Central memory CD8-positive, alpha-beta T cell (primary cell): ENCODE results near the gene CADM2.
"Not testable (repeated sequence)": the region's sequence is repeated elsewhere in the genome, so short reads cannot be mapped to it uniquely, and the experiment has no call there.

ENCODE experiments used
- ATAC-seq: fragments of 150-1000 bp; cut with Tn5 transposase; replicated peaks from 2 replicates; pipeline ENCODE4 v1.10.0; 2022; ENCODE audit warnings: mild to moderate bottlenecking, moderate FRiP score, moderate number of reproducible peaks; ENCODE audit not compliant: poor library complexity, severe bottlenecking; ENCODE audit errors: extremely low read depth
- DNase-seq, 2 donors: peaks; one replicate each; pipeline ENCODE4 v3.0.0; 2021; ENCODE audit warnings: low spot score in 2 of 2
- H3K27ac Mint-ChIP-seq: one replicate; pipeline ENCODE4 v1.8.0; 2022; ENCODE audit warnings: low read depth, mild to moderate bottlenecking, moderate library complexity, mixed read lengths
- H3K27me3 Mint-ChIP-seq: one replicate; pipeline ENCODE4 v1.8.0; 2022; ENCODE audit warnings: mixed read lengths
- H3K36me3 Mint-ChIP-seq: one replicate; pipeline ENCODE4 v1.8.0; 2022; ENCODE audit warnings: mild to moderate bottlenecking, moderate library complexity, mixed read lengths; ENCODE audit not compliant: insufficient read depth
- H3K4me1 Mint-ChIP-seq: one replicate; pipeline ENCODE4 v1.8.0; 2022; ENCODE audit warnings: mixed read lengths
- H3K4me3 Mint-ChIP-seq: one replicate; pipeline ENCODE4 v1.8.0; 2022; ENCODE audit warnings: mild to moderate bottlenecking, moderate library complexity, mixed read lengths
- H3K9me3 Mint-ChIP-seq: one replicate; pipeline ENCODE4 v1.8.0; 2022; ENCODE audit warnings: mixed read lengths

CADM2 gene

GRCh38 chr3:85132864-85133263, 174.1 kb downstream of the CADM2 start:
- not testable (repeated sequence) for ATAC-seq, H3K4me3 Mint-ChIP-seq, H3K27ac Mint-ChIP-seq, H3K4me1 Mint-ChIP-seq, H3K27me3 Mint-ChIP-seq, H3K9me3 Mint-ChIP-seq, H3K36me3 Mint-ChIP-seq, DNase-seq

- not testable (repeated sequence) for H3K36me3 Mint-ChIP-seq, ATAC-seq, H3K27me3 Mint-ChIP-seq, H3K9me3 Mint-ChIP-seq, DNase-seq, H3K4me1 Mint-ChIP-seq, H3K4me3 Mint-ChIP-seq, H3K27ac Mint-ChIP-seq
Measured at GRCh38 chr3:85133691-85134420, 175.1 kb downstream of the CADM2 start.

GRCh38 chr3:85142626-85143025, 183.8 kb downstream of the CADM2 start:
- no peak for ATAC-seq
- H3K9me3 Mint-ChIP-seq: peaks cover 12% of the 10 kb centered on the region
- H3K4me3 Mint-ChIP-seq: no peak overlapping the region
- DNase-seq: no peak
- no peaks in the 10 kb centered on the region for H3K36me3 Mint-ChIP-seq
- no peak overlapping the region for H3K27ac Mint-ChIP-seq
- no peaks in the 10 kb centered on the region for H3K27me3 Mint-ChIP-seq
- H3K4me1 Mint-ChIP-seq: no peaks in the 10 kb centered on the region

GRCh38 chr3:85148036-85148435, 189.2 kb downstream of the CADM2 start:
- no peak for DNase-seq
- no peaks in the 10 kb centered on the region for H3K4me1 Mint-ChIP-seq
- ATAC-seq: no peak

GRCh38 chr3:85151555-85151954, 192.8 kb downstream of the CADM2 start:
- no peak for ATAC-seq

More at GRCh38 chr3:85148036-85148435, 189.2 kb downstream of the CADM2 start:
- H3K9me3 Mint-ChIP-seq: peaks cover 19% of the 10 kb centered on the region
- no peak overlapping the region for H3K27ac Mint-ChIP-seq
- H3K27me3 Mint-ChIP-seq: no peaks in the 10 kb centered on the region
- no peak overlapping the region for H3K4me3 Mint-ChIP-seq
- no peaks in the 10 kb centered on the region for H3K36me3 Mint-ChIP-seq

GRCh38 chr3:85153279-85153678, 194.5 kb downstream of the CADM2 start:
- H3K4me1 Mint-ChIP-seq, H3K27me3 Mint-ChIP-seq, H3K27ac Mint-ChIP-seq, ATAC-seq, H3K4me3 Mint-ChIP-seq, H3K36me3 Mint-ChIP-seq, DNase-seq: not testable (repeated sequence)
- peaks cover 12% of the 10 kb centered on the region for H3K9me3 Mint-ChIP-seq

More at GRCh38 chr3:85151555-85151954, 192.8 kb downstream of the CADM2 start:
- Mint-ChIP-seq H3K36me3 (no peaks in the 10 kb centered on the region), H3K4me1 (no peaks in the 10 kb centered on the region), H3K27ac (no peak overlapping the region), H3K27me3 (no peaks in the 10 kb centered on the region), H3K9me3 (peaks cover 16% of the 10 kb centered on the region), H3K4me3 (no peak overlapping the region)
- no peak for DNase-seq

GRCh38 chr3:85159376-85159775, 200.6 kb downstream of the CADM2 start:
- no peak overlapping the region for H3K27ac Mint-ChIP-seq
- no peaks in the 10 kb centered on the region for H3K4me1 Mint-ChIP-seq
- H3K36me3 Mint-ChIP-seq: no peaks in the 10 kb centered on the region
- DNase-seq: no peak
- ATAC-seq: no peak
- no peak overlapping the region for H3K4me3 Mint-ChIP-seq
- H3K9me3 Mint-ChIP-seq: peaks cover 7% of the 10 kb centered on the region
- H3K27me3 Mint-ChIP-seq: no peaks in the 10 kb centered on the region

- H3K9me3 Mint-ChIP-seq: peaks cover 7% of the 10 kb centered on the region
- H3K36me3 Mint-ChIP-seq: no peaks in the 10 kb centered on the region
- no peaks in the 10 kb centered on the region for H3K27me3 Mint-ChIP-seq
- no peak for ATAC-seq
- H3K4me3 Mint-ChIP-seq: no peak overlapping the region
- no peak for DNase-seq
- H3K27ac Mint-ChIP-seq: no peak overlapping the region
- H3K4me1 Mint-ChIP-seq: no peaks in the 10 kb centered on the region
Measured at GRCh38 chr3:85161544-85161943, 202.8 kb downstream of the CADM2 start.

- Mint-ChIP-seq H3K9me3 (peaks cover 7% of the 10 kb centered on the region), H3K4me1 (no peaks in the 10 kb centered on the region), H3K4me3 (no peak overlapping the region), H3K27ac (no peak overlapping the region), H3K27me3 (no peaks in the 10 kb centered on the region), H3K36me3 (no peaks in the 10 kb centered on the region)
- ATAC-seq (no peak), DNase-seq (no peak)
Measured at GRCh38 chr3:85162905-85163304, 204.1 kb downstream of the CADM2 start.

- Mint-ChIP-seq H3K4me1 (no peaks in the 10 kb centered on the region), H3K4me3 (no peak overlapping the region), H3K36me3 (no peaks in the 10 kb centered on the region), H3K9me3 (peaks cover 7% of the 10 kb centered on the region), H3K27me3 (no peaks in the 10 kb centered on the region), H3K27ac (no peak overlapping the region)
- DNase-seq (no peak), ATAC-seq (no peak)
Measured at GRCh38 chr3:85164436-85164835, 205.6 kb downstream of the CADM2 start.

- DNase-seq (no peak), ATAC-seq (no peak)
- Mint-ChIP-seq H3K36me3 (no peaks in the 10 kb centered on the region), H3K4me3 (no peak overlapping the region), H3K9me3 (peaks cover 4% of the 10 kb centered on the region), H3K27ac (no peak overlapping the region), H3K27me3 (no peaks in the 10 kb centered on the region), H3K4me1 (no peaks in the 10 kb centered on the region)
Measured at GRCh38 chr3:85167576-85167975, 208.8 kb downstream of the CADM2 start.

- DNase-seq: no peak
- ATAC-seq: no peak
- Mint-ChIP-seq H3K36me3 (no peaks in the 10 kb centered on the region), H3K27ac (no peak overlapping the region), H3K9me3 (peaks cover 7% of the 10 kb centered on the region), H3K4me1 (no peaks in the 10 kb centered on the region), H3K27me3 (no peaks in the 10 kb centered on the region), H3K4me3 (no peak overlapping the region)
Measured at GRCh38 chr3:85170646-85171045, 211.9 kb downstream of the CADM2 start.

- ATAC-seq (no peak), DNase-seq (no peak)
- Mint-ChIP-seq H3K4me1 (no peaks in the 10 kb centered on the region), H3K9me3 (peaks cover 7% of the 10 kb centered on the region), H3K27me3 (no peaks in the 10 kb centered on the region), H3K4me3 (no peak overlapping the region), H3K27ac (no peak overlapping the region), H3K36me3 (no peaks in the 10 kb centered on the region)
Measured at GRCh38 chr3:85171976-85172375, 213.2 kb downstream of the CADM2 start.
